CD4-positive, alpha-beta memory T cell (primary cell): ENCODE results near the gene PSME4. TPM values are rescaled to one million over a fixed set of nuclear protein-coding genes. Genes with fewer than 3 reads are reported as not detected.

Source experiments
- CTCF ChIA-PET: fragments of 350-600 bp; sonication (Branson Sonifier 250); formaldehyde crosslinking; loops from one replicate; lab custom pipeline; 2021; ENCODE audit warnings: inconsistent platforms; ENCODE audit not compliant: partially characterized antibody; lab: Charles Lee
- POLR2A ChIA-PET: fragments of 350-600 bp; sonication (Branson Sonifier 250); formaldehyde crosslinking; loops from one replicate; lab custom pipeline; 2021; ENCODE audit not compliant: partially characterized antibody; lab: Charles Lee
- DNase-seq, 5 donors: peaks; one replicate each; pipeline versions ENCODE4 v3.0.0 to v3.0.0-alpha.2; 2020 to 2022; ENCODE audit warnings: mixed read lengths in 1 of 5
- H3K27ac ChIP-seq: one replicate; pipeline ENCODE4 v1.7.0; 2013; ENCODE audit warnings: low read depth, low read length
- H3K27me3 ChIP-seq: 2 replicates; pipeline ENCODE4 v1.7.0; 2013; ENCODE audit warnings: mild to moderate bottlenecking, low read length, moderate library complexity; ENCODE audit not compliant: insufficient read depth
- H3K36me3 ChIP-seq: 2 replicates; pipeline ENCODE4 v1.7.0; 2013; ENCODE audit warnings: mild to moderate bottlenecking, low read length, moderate library complexity; ENCODE audit not compliant: insufficient read depth
- H3K4me1 ChIP-seq: 2 replicates; pipeline ENCODE4 v1.7.0; 2013; ENCODE audit warnings: mild to moderate bottlenecking, low read length, moderate library complexity; ENCODE audit not compliant: insufficient read depth
- H3K4me3 ChIP-seq, 2 donors: one replicate each; pipeline ENCODE4 v1.7.0; 2013; ENCODE audit warnings: low read length in 2 of 2, mild to moderate bottlenecking in 1 of 2
- H3K9me3 ChIP-seq, 2 donors: one replicate each; pipeline ENCODE4 v1.7.0; 2013; ENCODE audit warnings: low read length in 2 of 2, control low read depth in 1 of 2; ENCODE audit not compliant: control insufficient read depth in 1 of 2
- H3K27ac Mint-ChIP-seq, 7 donors: one replicate each; pipeline ENCODE4 v1.8.0; 2020 to 2021; ENCODE audit warnings: mixed read lengths in 7 of 7, mild to moderate bottlenecking in 6 of 7, inconsistent platforms in 3 of 7, moderate library complexity in 3 of 7
- H3K27me3 Mint-ChIP-seq, 2 donors: one replicate each; pipeline ENCODE4 v1.8.0; 2020 to 2021; ENCODE audit warnings: mixed read lengths in 2 of 2
- H3K36me3 Mint-ChIP-seq, 2 donors: one replicate each; pipeline ENCODE4 v1.8.0; 2020 to 2021; ENCODE audit warnings: mixed read lengths in 2 of 2, inconsistent platforms in 1 of 2, mild to moderate bottlenecking in 1 of 2
- H3K4me1 Mint-ChIP-seq, 4 donors: one replicate each; pipeline ENCODE4 v1.8.0; 2020 to 2021; ENCODE audit warnings: mixed read lengths in 4 of 4, mild to moderate bottlenecking in 1 of 4
- H3K4me3 Mint-ChIP-seq, 8 donors: one replicate each; pipeline ENCODE4 v1.8.0; 2020 to 2021; ENCODE audit warnings: mixed read lengths in 8 of 8, mild to moderate bottlenecking in 7 of 8, moderate library complexity in 6 of 8, inconsistent platforms in 3 of 8
- H3K9me3 Mint-ChIP-seq, 8 donors: one replicate each; pipeline ENCODE4 v1.8.0; 2020 to 2021; ENCODE audit warnings: mixed read lengths in 8 of 8, mild to moderate bottlenecking in 5 of 8, inconsistent platforms in 3 of 8, moderate library complexity in 1 of 8
- intact Hi-C: fragments of 100-400 bp; cut with micrococcal nuclease; formaldehyde crosslinking; loops from one replicate; pipeline ENCODE4 v1.15.1; 2023
- polyA plus RNA-seq, 2 donors: library from polyadenylated mRNA; unstranded; fragments of 300-500 nt; fragmentation: Illumina TruSeq; gene quantifications; one replicate each; pipeline ENCODE4 v1.2.3, GENCODE V29; 2021
- total RNA-seq, 2 experiments: library from RNA; stranded (reverse); gene quantifications; one replicate each; pipeline ENCODE4 v1.2.3, GENCODE V29; 2021

The PSME4 gene
- total and polyA plus RNA-seq, 4 experiments from 2014 or later: 2.3 to 49.9 (median 25.0) TPM

DNA sequence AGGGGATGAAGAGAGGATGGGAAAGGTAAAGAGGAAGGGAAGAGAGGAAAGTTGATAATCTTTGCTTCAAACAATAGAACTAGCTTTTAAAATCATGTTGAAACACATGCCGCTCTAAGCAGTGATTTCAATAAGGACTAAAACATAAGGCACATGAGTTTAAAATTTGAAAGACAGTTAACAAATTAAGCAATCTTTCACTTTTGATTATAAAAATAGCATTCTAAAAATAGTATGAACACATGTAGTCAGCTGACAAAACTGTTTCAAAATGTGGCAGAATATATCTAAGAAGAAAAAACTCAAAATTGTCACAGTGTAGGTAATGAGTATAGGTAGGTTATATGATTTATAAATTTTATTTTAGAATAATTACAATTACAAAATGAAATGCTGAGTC lies 25.3 kb downstream of the PSME4 start:
- Mint-ChIP-seq H3K36me3 (peaks cover 33 to 48% of the 10 kb centered on the region in 2 donors), H3K9me3 (no peaks in the 10 kb centered on the region), H3K4me3 (peak overlapping the region in 1 of 8 donors; percentile 60), H3K27ac (peak overlapping the region in 1 of 7 donors; percentile 38), H3K27me3 (no peaks in the 10 kb centered on the region), H3K4me1 (peaks cover 13 to 20% (median 18%) of the 10 kb centered on the region in 4 donors)
- Histone ChIP-seq H3K27ac (no peak overlapping the region), H3K4me3 (no peak overlapping the region), H3K36me3 (peaks cover 7% of the 10 kb centered on the region), H3K27me3 (no peaks in the 10 kb centered on the region), H3K4me1 (peaks cover 9% of the 10 kb centered on the region), H3K9me3 (no peaks in the 10 kb centered on the region)
- no peak for DNase-seq
- CTCF ChIA-PET: no interaction called here
- POLR2A ChIA-PET: interaction anchor here (1.5 kb wide), 2 partner anchors 11 to 22 kb away, joined by 3 read pairs; no protein-coding TSS in a partner anchor
- intact Hi-C loops: no loop called here

DNA sequence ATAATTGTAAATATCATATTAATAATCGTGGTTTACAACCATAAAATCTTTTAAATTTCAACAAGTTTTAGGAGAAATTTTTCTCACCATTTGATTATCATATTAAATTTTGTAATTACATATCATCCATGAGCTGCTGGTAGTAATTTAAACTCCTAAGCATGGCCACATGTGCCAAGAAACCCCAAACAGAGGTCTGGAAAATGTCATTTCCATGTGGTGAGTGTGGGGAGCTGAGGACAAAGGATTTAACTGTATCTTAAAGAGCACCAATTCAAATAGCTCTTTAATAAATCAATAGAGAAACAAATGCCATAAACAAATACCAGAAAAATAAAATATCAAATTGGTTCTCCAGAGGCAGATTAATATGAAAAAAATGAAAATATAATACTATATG lies 26.3 kb downstream of the PSME4 start:
- H3K4me1 Mint-ChIP-seq: peaks cover 6 to 15% (median 13%) of the 10 kb centered on the region in 4 donors

DNA sequence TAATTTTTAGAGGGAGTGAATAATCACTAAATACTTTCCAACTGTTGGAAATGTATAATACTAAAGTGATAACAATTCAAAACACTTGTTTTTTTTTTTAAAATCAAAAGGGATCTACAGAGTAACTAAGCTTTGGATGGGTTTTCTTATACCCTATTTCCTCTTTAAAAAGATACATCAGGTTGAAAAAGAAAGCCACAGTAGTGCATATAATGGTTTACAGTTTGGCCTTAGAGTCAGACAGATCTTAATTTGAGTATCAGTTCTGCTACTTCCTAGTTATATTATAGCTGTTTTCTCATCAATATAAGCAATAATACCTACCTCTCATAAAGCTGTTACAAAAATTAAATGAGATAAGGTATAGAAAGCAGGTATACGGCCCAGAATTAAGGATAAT lies 28.5 kb downstream of the PSME4 start:
- intact Hi-C loops: no loop called here
- H3K36me3 Mint-ChIP-seq: peaks cover 36 to 42% of the 10 kb centered on the region in 2 donors
- H3K27ac Mint-ChIP-seq: no peak overlapping the region
- no peak overlapping the region for H3K27ac ChIP-seq
- peaks cover 0 to 11% (median 10%) of the 10 kb centered on the region in 4 donors for H3K4me1 Mint-ChIP-seq
- POLR2A ChIA-PET: interaction anchor here (0.6 to 1.1 kb wide), 3 partner anchors 27 to 156 kb away, joined by 3 to 4 read pairs (median 3); no protein-coding TSS in a partner anchor
- H3K36me3 ChIP-seq: peaks cover 6% of the 10 kb centered on the region
- H3K9me3 Mint-ChIP-seq: no peaks in the 10 kb centered on the region
- no peak for DNase-seq
- no peak overlapping the region for H3K4me3 Mint-ChIP-seq
- no peaks in the 10 kb centered on the region for H3K27me3 ChIP-seq
- H3K4me1 ChIP-seq: no peaks in the 10 kb centered on the region
- H3K9me3 ChIP-seq: no peaks in the 10 kb centered on the region
- no peaks in the 10 kb centered on the region for H3K27me3 Mint-ChIP-seq
- CTCF ChIA-PET: interaction anchor here (0.6 to 1.4 kb wide), 2 partner anchors 10 to 106 kb away, joined by 3 read pairs; no protein-coding TSS in a partner anchor
- H3K4me3 ChIP-seq: no peak overlapping the region

More for the DNA sequence above, 26.3 kb downstream of the PSME4 start:
- Mint-ChIP-seq H3K36me3 (peaks cover 39 to 53% of the 10 kb centered on the region in 2 donors), H3K4me3 (no peak overlapping the region), H3K27ac (no peak overlapping the region), H3K9me3 (no peaks in the 10 kb centered on the region), H3K27me3 (no peaks in the 10 kb centered on the region)
- Histone ChIP-seq H3K27ac (no peak overlapping the region), H3K27me3 (no peaks in the 10 kb centered on the region), H3K36me3 (peaks cover 12% of the 10 kb centered on the region), H3K9me3 (no peaks in the 10 kb centered on the region), H3K4me3 (no peak overlapping the region), H3K4me1 (peaks cover 3% of the 10 kb centered on the region)
- POLR2A ChIA-PET: interaction anchor here (1.5 kb wide), 2 partner anchors 12 to 23 kb away, joined by 3 read pairs; no protein-coding TSS in a partner anchor
- intact Hi-C loops: no loop called here
- CTCF ChIA-PET: no interaction called here
- DNase-seq: no peak

DNA sequence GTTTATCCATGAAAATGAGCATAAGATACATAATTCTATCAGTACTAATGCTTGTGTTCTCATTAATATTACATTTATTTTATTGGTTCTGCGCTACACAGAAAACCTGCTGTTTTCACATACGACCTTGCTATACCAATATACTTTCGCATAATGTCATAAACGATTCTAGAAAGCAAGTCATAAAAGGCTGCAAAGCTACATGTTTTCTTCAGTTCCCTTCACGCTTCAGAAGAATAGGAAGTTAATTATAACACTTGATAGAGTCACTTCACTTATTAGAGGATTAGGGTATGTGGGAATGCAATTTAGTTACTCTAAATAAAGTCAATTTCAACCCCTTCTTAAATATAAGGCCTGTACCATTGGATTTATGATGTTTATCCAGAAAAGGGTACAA lies 29.0 kb downstream of the PSME4 start:
- H3K27me3 ChIP-seq: no peaks in the 10 kb centered on the region
- Mint-ChIP-seq H3K27me3 (no peaks in the 10 kb centered on the region), H3K9me3 (no peaks in the 10 kb centered on the region), H3K4me3 (no peak overlapping the region), H3K4me1 (peaks cover 0 to 11% (median 10%) of the 10 kb centered on the region in 4 donors), H3K27ac (no peak overlapping the region), H3K36me3 (peaks cover 36 to 42% of the 10 kb centered on the region in 2 donors)
- no peak for DNase-seq
- H3K4me1 ChIP-seq: no peaks in the 10 kb centered on the region
- no peak overlapping the region for H3K27ac ChIP-seq
- H3K9me3 ChIP-seq: no peaks in the 10 kb centered on the region
- ChIA-PET POLR2A (interaction anchor here (1.1 kb wide), 1 partner anchor 28 kb away, joined by 4 read pairs; no protein-coding TSS in a partner anchor), CTCF (interaction anchor here (1.4 kb wide), 1 partner anchor 9 kb away, joined by 3 read pairs; no protein-coding TSS in a partner anchor)
- intact Hi-C loops: no loop called here
- H3K4me3 ChIP-seq: no peak overlapping the region
- peaks cover 6% of the 10 kb centered on the region for H3K36me3 ChIP-seq

GRCh38 chr2:53939656-53940055 lies 31.1 kb downstream of the PSME4 start:
- ChIA-PET CTCF (no interaction called here), POLR2A (no interaction called here)

DNA sequence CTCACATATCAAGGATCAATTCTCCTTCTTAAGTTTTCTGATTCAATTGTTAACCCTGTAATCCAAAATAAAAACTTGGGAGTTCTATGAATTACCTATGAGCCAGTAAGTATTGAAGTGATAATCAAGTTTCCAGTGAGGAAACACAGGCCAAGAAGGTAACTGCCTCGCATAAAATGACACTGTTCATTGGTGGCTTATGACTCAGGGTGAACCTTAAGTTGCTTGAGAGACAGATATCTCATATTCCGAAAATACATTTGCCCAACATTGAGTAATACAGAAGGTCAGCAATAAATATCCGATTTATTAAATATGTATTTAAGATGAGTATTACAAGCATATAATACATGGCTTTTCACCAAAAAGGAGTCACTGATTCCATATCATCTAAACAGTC lies 31.9 kb downstream of the PSME4 start:
- H3K36me3 Mint-ChIP-seq: peaks cover 28 to 49% of the 10 kb centered on the region in 2 donors
- no peak for DNase-seq
- no peaks in the 10 kb centered on the region for H3K9me3 Mint-ChIP-seq
- H3K4me1 ChIP-seq: no peaks in the 10 kb centered on the region
- no peak overlapping the region for H3K27ac Mint-ChIP-seq
- ChIA-PET CTCF (no interaction called here), POLR2A (no interaction called here)
- H3K36me3 ChIP-seq: peaks cover 14% of the 10 kb centered on the region
- no peaks in the 10 kb centered on the region for H3K27me3 Mint-ChIP-seq
- H3K4me3 ChIP-seq: no peak overlapping the region
- H3K9me3 ChIP-seq: no peaks in the 10 kb centered on the region
- no peak overlapping the region for H3K27ac ChIP-seq
- intact Hi-C loops: no loop called here
- H3K27me3 ChIP-seq: no peaks in the 10 kb centered on the region
- peaks cover 0 to 6% (median 2%) of the 10 kb centered on the region in 4 donors for H3K4me1 Mint-ChIP-seq
- H3K4me3 Mint-ChIP-seq: no peak overlapping the region

More at GRCh38 chr2:53939656-53940055, 31.1 kb downstream of the PSME4 start:
- Mint-ChIP-seq H3K4me1 (peaks cover 0 to 6% (median 2%) of the 10 kb centered on the region in 4 donors), H3K27ac (no peak overlapping the region), H3K9me3 (no peaks in the 10 kb centered on the region), H3K27me3 (no peaks in the 10 kb centered on the region), H3K4me3 (no peak overlapping the region), H3K36me3 (peaks cover 25 to 44% of the 10 kb centered on the region in 2 donors)
- H3K27me3 ChIP-seq: no peaks in the 10 kb centered on the region
- no peaks in the 10 kb centered on the region for H3K9me3 ChIP-seq
- H3K4me1 ChIP-seq: no peaks in the 10 kb centered on the region
- H3K36me3 ChIP-seq: peaks cover 9% of the 10 kb centered on the region
- H3K4me3 ChIP-seq: no peak overlapping the region
- intact Hi-C loops: no loop called here
- H3K27ac ChIP-seq: no peak overlapping the region
- DNase-seq: no peak

- Mint-ChIP-seq H3K9me3 (no peaks in the 10 kb centered on the region), H3K27ac (peak overlapping the region in 1 of 7 donors; percentile 31), H3K27me3 (no peaks in the 10 kb centered on the region), H3K4me1 (peaks cover 0 to 3% (median 0%) of the 10 kb centered on the region in 4 donors), H3K4me3 (no peak overlapping the region), H3K36me3 (peaks cover 54 to 69% of the 10 kb centered on the region in 2 donors)
- CTCF ChIA-PET: interaction anchor here (1.3 kb wide), 1 partner anchor 9 kb away, joined by 3 read pairs; no protein-coding TSS in a partner anchor
- Histone ChIP-seq H3K9me3 (no peaks in the 10 kb centered on the region), H3K36me3 (peaks cover 43% of the 10 kb centered on the region), H3K4me3 (no peak overlapping the region), H3K4me1 (no peaks in the 10 kb centered on the region), H3K27ac (no peak overlapping the region), H3K27me3 (no peaks in the 10 kb centered on the region)
- POLR2A ChIA-PET: interaction anchor here (1.1 to 1.4 kb wide), 2 partner anchors 11 to 182 kb away, joined by 3 read pairs; partner anchors contain the start of gene ACYP2
- intact Hi-C loops: no loop called here
- DNase-seq: no peak
These were observed 37.5 kb downstream of the PSME4 start for GRCh38 chr2:53933329-53933728.
